CD4-positive, alpha-beta T cell treated with Interleukin-15 for 4 hours (primary cell): ENCODE data around the gene DHRS9.
"Not testable (repeated sequence)": the region's sequence is repeated elsewhere in the genome, so short reads cannot be mapped to it uniquely, and the experiment has no call there.

Experiments used
- DNase-seq: peaks from one replicate; pipeline ENCODE4 v3.0.0-alpha.2; 2020; ENCODE audit warnings: low spot score

DHRS9 gene

GRCh38 chr2:169069341-169069740 lies at the start of gene DHRS9:
TSS of gene DHRS9 (plus strand) at chr2:169069563. CDS start at chr2:169081582, 12,019 bp downstream.
- DNase-seq: no peak

- DNase-seq: no peak
Observed at GRCh38 chr2:169023161-169023560, 46.2 kb upstream of the DHRS9 start.

GRCh38 chr2:169026056-169026455 lies 43.3 kb upstream of the DHRS9 start:
- no peak for DNase-seq

- DNase-seq: no peak
Observed at GRCh38 chr2:169027234-169027633, 42.1 kb upstream of the DHRS9 start.

GRCh38 chr2:169029341-169029740 lies 40.0 kb upstream of the DHRS9 start:
- no peak for DNase-seq

GRCh38 chr2:169031202-169031601 lies 38.2 kb upstream of the DHRS9 start, which contains the start of gene ABCB11:
TSS of gene ABCB11 (minus strand) at chr2:169031324. CDS start at chr2:169018125, 13,199 bp downstream.
- no peak for DNase-seq

GRCh38 chr2:169034256-169034655 lies 35.1 kb upstream of the DHRS9 start:
- DNase-seq: no peak

GRCh38 chr2:169034984-169035544 lies 34.3 kb upstream of the DHRS9 start:
- DNase-seq: no peak

- DNase-seq: no peak
Observed at GRCh38 chr2:169035887-169036286, 33.5 kb upstream of the DHRS9 start.

GRCh38 chr2:169036736-169037440 lies 32.5 kb upstream of the DHRS9 start:
- DNase-seq: no peak

GRCh38 chr2:169038338-169038757 lies 31.0 kb upstream of the DHRS9 start:
- DNase-seq: no peak

GRCh38 chr2:169039702-169040101 lies 29.7 kb upstream of the DHRS9 start:
- DNase-seq: no peak

GRCh38 chr2:169041594-169041993 lies 27.8 kb upstream of the DHRS9 start:
- DNase-seq: no peak

- DNase-seq: no peak
Observed at GRCh38 chr2:169042856-169043255, 26.5 kb upstream of the DHRS9 start.

GRCh38 chr2:169046440-169047151 lies 22.8 kb upstream of the DHRS9 start:
- no peak for DNase-seq

GRCh38 chr2:169047256-169048250 lies 21.8 kb upstream of the DHRS9 start:
- DNase-seq: no peak

- DNase-seq: no peak
Observed at GRCh38 chr2:169049142-169049541, 20.2 kb upstream of the DHRS9 start.

GRCh38 chr2:169050476-169051240 lies 18.7 kb upstream of the DHRS9 start:
- DNase-seq: no peak

GRCh38 chr2:169054575-169054974 lies 14.8 kb upstream of the DHRS9 start:
- not testable (repeated sequence) for DNase-seq

GRCh38 chr2:169064199-169064598 lies 5.2 kb upstream of the DHRS9 start:
- DNase-seq: not testable (repeated sequence)

- no peak for DNase-seq
Observed at GRCh38 chr2:169065422-169065821, 3.9 kb upstream of the DHRS9 start.
